Stimulated activated CD8-positive, alpha-beta memory T cell treated with anti-CD3 and anti-CD28 coated beads, Interleukin-4, amount 100 ng/mL, for 4 hours (primary cell): ENCODE measurements around the gene GABBR2.

Source experiments
- DNase-seq, 2 donors: peaks; one replicate each; pipeline ENCODE4 v3.0.0-alpha.2; 2020; ENCODE audit warnings: low read depth in 2 of 2, low spot score in 1 of 2

The GABBR2 gene

GRCh38 chr9:98449871-98450270 lies 258.9 kb downstream of the GABBR2 start:
- no peak for DNase-seq

DNA sequence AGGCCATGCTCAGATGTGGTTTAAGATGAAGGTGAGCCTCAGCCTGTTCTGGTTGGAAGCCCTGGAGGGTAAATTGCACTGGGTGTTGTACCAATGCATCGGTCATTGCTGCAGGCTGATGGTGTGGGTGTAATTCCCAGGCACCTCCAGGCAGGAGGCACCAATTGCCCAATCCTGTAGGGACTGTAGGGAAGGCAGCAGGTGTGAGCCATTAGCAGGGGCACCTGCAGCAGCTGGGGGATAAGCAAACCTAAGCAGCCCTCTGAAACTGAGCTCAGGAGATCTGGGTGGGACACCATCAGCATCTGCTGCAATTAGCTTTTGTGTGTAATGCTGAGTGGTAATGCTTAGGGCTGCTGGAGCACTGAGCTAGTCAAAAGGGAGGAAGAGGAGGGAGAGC lies 263.2 kb downstream of the GABBR2 start:
- DNase-seq = no peak

DNA sequence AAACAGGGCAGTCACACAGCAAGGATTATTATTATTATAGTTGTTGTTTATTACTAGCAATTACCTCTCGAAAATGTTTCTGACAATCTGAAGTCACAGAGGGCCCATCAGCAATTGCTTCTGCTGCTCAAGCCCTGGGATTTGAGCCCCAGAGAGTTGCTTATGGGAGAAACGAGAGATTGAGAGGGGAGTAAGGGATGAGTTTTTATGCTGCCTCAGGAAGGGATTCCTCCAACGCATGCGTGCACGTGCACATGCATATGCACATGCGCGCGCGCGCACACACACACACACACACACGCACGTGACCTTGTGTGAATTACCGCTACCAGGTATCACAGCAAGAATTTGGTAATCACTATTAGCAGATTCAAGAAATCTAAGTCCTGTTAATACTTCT lies 264.1 kb downstream of the GABBR2 start:
- no peak for DNase-seq

DNA sequence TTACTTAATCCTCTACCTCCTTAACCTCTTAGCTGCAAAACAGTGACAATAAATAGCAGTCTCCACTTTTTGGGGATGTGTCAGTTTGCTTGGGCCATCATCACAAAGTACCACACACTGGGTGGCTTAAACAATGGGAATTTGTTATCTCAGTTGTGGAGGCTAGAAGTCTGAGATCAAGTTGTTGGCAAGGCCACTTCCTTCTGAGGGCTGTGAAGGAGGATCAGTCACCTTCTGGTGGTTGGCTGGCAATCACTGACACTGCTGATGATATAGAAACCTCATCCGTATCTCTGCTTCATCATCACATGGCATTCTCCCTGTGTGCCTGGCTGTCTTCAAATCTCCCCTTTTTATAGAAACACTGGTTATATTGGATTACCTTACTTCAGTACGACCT lies 266.2 kb downstream of the GABBR2 start:
- no peak for DNase-seq

DNA sequence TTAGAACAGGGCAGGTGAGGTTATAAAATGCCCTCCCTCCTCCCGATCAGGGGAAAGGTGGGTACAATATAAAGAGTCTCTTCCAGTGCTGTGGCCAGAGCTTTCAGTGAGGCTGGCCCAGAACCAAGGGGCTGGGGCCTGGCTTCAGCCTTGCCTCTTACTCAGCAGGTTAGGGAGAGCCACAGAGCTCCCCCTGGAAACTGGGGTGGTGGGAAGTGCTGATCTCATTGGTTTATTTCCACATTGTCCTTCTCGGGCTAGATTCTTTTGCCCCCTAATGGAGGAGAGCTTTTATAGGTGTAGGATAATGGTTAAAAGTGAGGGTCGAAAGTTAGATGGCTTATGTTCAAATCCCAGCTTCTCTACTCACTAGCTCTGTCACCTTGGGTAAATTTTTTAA lies 266.6 kb downstream of the GABBR2 start:
- no peak for DNase-seq

GRCh38 chr9:98438666-98439065 lies 270.1 kb downstream of the GABBR2 start:
- DNase-seq = no peak

- no peak for DNase-seq
These were observed 271.2 kb downstream of the GABBR2 start for GRCh38 chr9:98437458-98438034.

DNA sequence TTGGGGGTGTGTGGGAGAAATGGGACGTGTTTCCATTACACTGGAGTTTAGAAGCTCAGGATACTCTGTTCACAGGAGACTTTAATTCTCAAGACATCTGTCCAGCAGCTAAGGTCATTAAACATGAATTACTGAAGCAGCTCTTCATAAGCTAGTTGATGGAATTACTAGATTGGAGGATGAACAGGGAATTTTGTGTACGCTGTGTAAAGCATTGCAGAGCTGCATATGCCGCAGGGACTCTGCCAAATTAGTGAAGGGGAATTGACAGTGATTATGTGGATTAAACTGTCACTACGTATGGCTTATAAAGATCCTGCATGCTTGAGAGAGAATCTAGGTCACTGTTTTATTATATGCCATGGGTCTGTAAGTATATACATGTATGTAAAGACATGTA lies 275.8 kb downstream of the GABBR2 start:
- no peak for DNase-seq

DNA sequence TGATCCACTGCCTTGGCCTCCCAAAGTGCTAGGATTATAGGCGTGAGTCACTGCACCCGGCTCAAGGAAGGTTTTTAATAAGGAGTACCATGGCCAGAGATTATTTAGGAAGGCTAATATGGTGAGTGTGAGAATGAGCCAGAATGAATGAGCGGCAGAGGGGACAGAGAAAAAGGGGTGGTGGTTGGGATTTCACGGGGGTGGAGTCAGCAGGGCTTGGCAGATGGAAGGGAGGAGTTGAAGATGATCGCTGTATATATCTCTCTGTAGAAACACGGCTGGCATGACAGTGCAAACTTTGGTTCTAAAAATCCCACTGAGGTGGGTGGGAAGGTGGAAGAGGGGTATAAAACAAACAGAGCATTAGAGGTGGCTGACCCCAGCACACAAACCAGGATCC lies 276.6 kb downstream of the GABBR2 start:
- DNase-seq = no peak

DNA sequence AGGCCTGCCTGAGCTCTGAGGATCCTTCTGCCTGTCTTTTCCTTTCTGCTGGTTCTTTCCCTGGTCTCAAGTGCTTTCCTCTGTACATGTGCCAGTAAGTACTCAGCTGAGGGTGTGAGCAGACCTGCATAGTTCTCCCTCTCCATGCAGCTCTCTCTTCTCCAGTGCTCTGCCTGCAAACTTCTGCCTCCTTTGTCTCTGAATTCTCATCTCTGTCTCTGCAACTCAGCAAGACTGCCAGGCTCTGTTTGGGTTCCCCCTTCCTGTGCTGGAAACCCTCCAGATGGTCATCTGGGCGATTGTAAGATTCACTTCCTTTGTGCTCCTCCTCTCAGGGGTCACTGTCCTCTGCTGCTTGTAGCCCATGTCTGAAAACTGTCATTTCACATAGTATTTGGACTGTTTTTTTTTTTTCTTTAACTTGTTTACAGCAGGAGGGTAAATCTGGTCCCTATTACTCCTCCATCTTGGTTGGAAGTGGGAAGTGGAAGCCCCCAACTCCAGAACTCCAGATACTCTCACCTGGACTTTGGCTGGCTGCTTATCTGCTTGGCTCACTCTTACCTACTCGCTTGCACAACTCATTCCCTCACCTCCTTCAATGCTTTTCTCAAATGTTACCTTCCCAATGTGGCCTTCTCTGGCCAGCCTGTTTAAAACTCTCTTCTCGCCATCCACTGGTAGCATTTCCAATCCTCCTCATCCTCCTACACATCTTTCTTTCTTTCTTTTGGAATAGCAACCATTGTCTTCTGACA lies 278.0 kb downstream of the GABBR2 start:
- no peak for DNase-seq

DNA sequence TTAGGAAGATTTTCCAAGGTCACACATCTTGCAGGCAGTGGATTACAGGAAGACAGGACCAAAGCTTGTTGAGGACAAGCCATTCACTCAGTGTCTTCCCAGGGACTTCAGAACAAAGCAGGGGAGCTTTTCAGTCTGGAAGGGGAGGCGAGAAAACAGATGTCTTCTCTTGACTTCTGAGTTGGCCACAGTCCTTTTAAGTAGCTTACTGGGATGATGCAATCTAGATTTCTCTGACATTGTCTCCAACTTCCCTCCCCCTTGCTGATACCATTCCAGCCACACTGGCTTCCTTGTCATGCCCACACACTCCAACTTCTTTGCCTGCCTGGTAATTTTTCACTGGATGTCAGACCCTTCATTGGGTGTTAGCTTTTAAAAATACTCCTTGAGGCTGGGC lies 279.1 kb downstream of the GABBR2 start:
- no peak for DNase-seq

- no peak for DNase-seq
These were observed 280.3 kb downstream of the GABBR2 start for GRCh38 chr9:98428454-98428853.

GRCh38 chr9:98427491-98427890 lies 281.2 kb downstream of the GABBR2 start:
- DNase-seq = no peak

DNA sequence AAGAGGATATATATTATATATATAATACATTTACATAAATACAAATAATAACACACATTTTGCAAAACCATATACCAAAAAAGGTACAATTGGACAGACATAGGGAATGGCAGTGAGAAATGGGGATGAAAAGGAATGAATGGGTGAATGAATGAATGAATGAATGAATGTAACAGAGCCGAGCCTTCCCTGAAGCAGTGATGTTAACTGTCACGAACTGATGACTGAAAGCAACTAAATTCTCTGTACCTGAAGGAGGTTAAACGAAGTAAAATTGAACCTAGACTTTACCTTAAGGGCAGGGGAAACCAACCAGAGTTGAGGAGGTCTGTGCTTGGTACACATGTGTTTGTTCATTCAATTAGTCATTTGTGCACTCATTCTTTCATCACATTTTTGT lies 283.7 kb downstream of the GABBR2 start:
- DNase-seq = no peak

- DNase-seq = no peak
These were observed 289.5 kb downstream of the GABBR2 start for GRCh38 chr9:98419260-98419603.

DNA sequence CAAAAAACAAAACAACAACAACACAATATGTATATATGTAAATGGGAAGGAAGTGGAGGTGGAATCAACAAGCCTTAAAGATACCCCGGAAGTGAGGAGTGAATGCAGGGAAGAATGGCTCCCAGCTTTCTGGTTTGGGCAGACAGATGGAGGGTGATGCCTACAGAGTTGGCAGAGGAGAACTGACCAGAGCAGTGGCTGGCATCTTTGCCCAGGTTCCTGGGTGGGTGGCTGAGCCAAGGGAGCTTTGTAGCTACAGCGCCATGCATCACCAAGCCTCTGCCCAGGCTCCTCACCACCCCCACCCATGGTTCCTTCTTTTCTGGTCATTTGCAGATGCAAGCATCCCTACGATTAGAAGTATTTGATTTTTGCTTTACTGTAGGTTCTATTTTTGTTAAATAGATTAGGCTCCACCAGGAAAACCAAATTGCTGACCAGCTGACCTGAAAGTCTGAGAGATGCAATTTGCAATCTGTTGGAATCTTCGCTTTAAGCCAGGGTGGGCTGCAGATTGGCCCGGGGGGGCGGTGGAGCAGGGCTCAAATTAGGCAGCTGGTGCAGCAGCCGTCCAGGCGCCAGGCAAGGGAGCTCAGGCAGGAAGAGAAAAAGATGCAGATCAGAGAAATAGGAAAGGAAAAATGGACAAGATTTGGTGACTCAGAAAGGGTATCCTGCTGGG lies 290.0 kb downstream of the GABBR2 start:
- no peak for DNase-seq

DNA sequence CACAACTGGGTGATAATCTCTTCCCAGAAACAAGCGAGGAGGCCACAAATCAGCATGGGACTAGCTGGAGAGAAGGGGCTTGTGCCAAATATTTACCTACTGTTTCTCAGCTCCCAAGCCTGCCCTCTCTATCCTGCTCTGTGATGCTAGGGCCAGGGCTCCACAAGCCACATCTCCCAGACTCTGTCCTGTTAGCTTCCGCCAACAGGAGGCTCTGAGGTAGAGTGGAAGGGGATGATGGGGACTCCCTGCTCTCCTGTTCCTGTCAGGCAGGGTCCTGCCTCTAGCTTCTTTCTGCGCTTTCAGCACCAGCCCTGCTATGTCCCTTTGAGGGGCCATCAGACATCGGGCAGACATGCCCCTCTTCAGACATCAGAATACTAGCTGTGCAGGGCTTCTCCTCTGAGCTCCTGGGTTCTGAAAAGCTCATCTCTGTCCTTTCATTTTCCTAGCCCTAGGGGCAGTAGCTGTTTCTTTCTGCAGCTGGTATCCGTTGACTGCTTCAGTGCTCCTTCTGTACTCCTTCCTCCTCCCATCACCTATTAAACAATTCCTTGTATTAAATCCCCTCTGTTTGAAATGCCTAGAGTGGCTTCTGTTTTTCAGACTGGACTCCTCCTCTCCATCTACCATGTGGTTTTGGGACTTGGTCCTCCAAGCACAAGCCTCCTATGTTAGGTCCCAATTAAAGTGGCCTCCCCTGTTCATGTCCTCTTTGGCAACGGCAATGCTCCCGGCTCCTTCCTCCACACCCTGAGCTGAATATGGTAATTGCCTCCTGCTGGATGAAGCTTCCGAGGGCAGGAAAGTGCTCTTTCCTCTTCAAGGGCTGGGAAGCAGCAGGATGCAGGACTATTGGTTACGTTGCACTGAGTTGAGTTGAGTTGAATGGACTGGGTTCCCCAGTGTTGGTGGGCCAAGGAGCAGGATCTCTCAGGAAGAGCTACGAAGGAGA lies 292.2 kb downstream of the GABBR2 start:
- DNase-seq = no peak

DNA sequence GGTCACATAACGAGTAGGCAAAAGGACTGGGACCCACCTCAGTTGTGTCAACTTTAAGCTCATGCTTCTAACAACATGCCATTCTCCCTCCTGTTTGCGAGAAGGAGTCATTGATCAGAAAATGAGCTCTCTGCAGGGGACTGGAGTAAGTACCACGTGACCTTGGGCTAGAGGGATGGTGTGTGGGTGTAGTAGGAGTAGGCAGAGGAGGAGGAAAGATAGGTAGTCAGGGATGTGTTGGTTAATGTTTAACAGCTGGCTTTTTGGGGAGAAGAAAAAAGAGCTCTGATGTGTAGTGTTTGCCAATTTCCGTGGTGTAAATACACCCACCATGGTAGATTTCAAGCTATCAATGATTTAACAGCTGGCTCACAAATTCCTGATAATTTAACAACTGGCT lies 293.0 kb downstream of the GABBR2 start:
- no peak for DNase-seq

DNA sequence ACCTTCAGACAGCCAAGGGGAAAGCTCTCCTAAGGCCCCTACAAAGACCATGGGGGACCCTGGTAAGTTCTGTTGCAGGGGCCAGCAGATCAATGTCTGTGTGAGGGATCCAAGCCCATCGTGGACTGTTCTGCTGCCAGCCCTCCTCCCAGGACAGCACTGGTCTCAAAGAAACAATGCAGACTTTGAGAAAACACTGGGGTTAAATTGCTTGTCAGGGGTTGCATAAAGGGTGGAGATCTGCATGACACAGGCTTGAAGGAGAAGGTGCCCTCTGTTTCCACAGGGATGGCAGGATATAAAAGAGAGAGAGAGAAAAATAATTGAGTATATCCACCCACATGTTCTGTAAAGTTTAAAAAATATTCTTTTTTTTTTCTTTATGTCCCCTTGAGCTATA lies 295.7 kb downstream of the GABBR2 start:
- no peak for DNase-seq

GRCh38 chr9:98412101-98412842 lies 296.5 kb downstream of the GABBR2 start:
- no peak for DNase-seq

DNA sequence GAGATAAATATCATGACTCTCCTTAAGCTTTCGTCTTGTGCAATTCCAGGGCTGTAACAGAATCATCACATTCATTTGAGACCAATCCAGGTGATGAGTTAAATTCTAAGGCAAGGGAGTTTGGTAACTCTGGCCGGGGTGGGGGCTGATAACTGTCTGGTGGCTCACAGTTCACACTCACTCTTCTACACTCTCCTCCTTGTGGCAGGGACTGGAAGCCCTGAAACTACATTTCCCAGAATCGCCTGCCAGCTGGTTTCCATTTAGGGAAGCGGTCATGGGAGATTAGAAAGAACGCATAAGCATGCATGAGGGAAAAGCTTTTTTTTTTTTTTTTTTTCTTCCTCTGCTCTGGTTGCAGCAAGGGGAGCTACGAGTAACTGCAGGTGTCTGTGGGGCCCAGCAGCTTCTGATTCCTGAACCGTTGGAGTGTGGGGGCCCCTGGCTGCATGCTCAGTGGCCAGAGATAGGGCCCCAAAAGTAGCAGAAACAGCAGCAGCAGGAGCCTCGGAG lies 298.5 kb downstream of the GABBR2 start:
- no peak for DNase-seq
